Prostate gland (tissue), 2 donors: ENCODE data around the gene LAGE3. TPM values are rescaled to one million over a fixed set of nuclear protein-coding genes. Genes with fewer than 3 reads are reported as not detected.
"Not testable (repeated sequence)": the region's sequence is repeated elsewhere in the genome, so short reads cannot be mapped to it uniquely, and the experiment has no call there.

ENCODE experiments used
- DNase-seq: peaks from one replicate; pipeline ENCODE4 v3.0.0-alpha.2; 2019; ENCODE audit warnings: low spot score
- H3K27ac ChIP-seq, 2 donors: fragments of 200-600 bp; sonication (generic); 2 replicates each; pipeline ENCODE4 v1.5.1; 2017 to 2019
- H3K27me3 ChIP-seq: fragments of 200-600 bp; sonication (generic); replicated peaks from 2 replicates; pipeline ENCODE4 v1.5.1; 2019; ENCODE audit not compliant: insufficient read depth
- H3K36me3 ChIP-seq, 2 donors: fragments of 200-600 bp; sonication (generic); 1 replicate in 1 of 2; 2 replicates in 1 of 2; pipeline versions ENCODE4 v1.5.1 to v1.8.1; 2017 to 2019
- H3K4me1 ChIP-seq: fragments of 200-600 bp; sonication (generic); replicated peaks from 2 replicates; pipeline ENCODE4 v1.5.1; 2019
- H3K4me3 ChIP-seq, 2 donors: fragments of 200-600 bp; sonication (generic); 2 replicates each; pipeline ENCODE4 v1.5.1; 2017 to 2019
- H3K9me3 ChIP-seq: fragments of 200-600 bp; sonication (generic); 2 replicates; pipeline ENCODE4 v1.5.1; 2017
- POLR2A ChIP-seq: fragments of 450-650 bp; IDR thresholded peaks from one replicate; pipeline ENCODE4 v1.6.1; 2016; ENCODE audit warnings: antibody characterized with exemption, mild to moderate bottlenecking
- POLR2AphosphoS5 ChIP-seq: sonication (generic); formaldehyde crosslinking; IDR thresholded peaks from one replicate; pipeline ENCODE4 v1.6.1; 2017; ENCODE audit warnings: antibody characterized with exemption
- WGBS: methylation state at CpG from one replicate; pipeline ENCODE4 v1.1.5; 2018; 5-methylcytosine and 5-hydroxymethylcytosine counted together
- intact Hi-C: fragments of 100-400 bp; cut with DNase I; formaldehyde crosslinking; loops from one replicate; pipeline ENCODE4 v1.14.2; 2022
- total RNA-seq, 2 donors: library from RNA; depleted of rRNA; stranded (reverse); fragments of >200 nt; gene quantifications; one replicate each; pipeline ENCODE4 v1.1.0, GENCODE V29; 2016
- TF ChIP-seq, protein P1 (sequence below), 4 experiments: fragments of 200-600 bp in 2 of 4; fragments of 450-650 bp in 2 of 4; sonication (generic) in 2 of 4; IDR thresholded peaks; 1 replicate in 3 of 4; 2 replicates in 1 of 4; pipeline ENCODE4 v1.5.1; 2016 to 2019; ENCODE audit warnings: antibody characterized with exemption in 4 of 4, mild to moderate bottlenecking in 2 of 4, moderate library complexity in 2 of 4

The LAGE3 gene
- total RNA-seq, 2 donors from 2014 or later, result 39.1 to 44.2 TPM

GRCh38 chrX:154506483-154507332, 27.6 kb upstream of the LAGE3 start:
- intact Hi-C loops, result no loop called here
- H3K27ac ChIP-seq, result no peak overlapping the region
- WGBS, result 94% methylated on average over 18 of the region's 37 CpGs
- no peak overlapping the region for H3K4me3 ChIP-seq
- H3K36me3 ChIP-seq, result no peaks in the 10 kb centered on the region
- TF ChIP-seq, protein P1, sequence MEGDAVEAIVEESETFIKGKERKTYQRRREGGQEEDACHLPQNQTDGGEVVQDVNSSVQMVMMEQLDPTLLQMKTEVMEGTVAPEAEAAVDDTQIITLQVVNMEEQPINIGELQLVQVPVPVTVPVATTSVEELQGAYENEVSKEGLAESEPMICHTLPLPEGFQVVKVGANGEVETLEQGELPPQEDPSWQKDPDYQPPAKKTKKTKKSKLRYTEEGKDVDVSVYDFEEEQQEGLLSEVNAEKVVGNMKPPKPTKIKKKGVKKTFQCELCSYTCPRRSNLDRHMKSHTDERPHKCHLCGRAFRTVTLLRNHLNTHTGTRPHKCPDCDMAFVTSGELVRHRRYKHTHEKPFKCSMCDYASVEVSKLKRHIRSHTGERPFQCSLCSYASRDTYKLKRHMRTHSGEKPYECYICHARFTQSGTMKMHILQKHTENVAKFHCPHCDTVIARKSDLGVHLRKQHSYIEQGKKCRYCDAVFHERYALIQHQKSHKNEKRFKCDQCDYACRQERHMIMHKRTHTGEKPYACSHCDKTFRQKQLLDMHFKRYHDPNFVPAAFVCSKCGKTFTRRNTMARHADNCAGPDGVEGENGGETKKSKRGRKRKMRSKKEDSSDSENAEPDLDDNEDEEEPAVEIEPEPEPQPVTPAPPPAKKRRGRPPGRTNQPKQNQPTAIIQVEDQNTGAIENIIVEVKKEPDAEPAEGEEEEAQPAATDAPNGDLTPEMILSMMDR (IDR thresholded peaks at IDR 0.05), result no peak
- TF ChIP-seq POLR2A (no peak), POLR2AphosphoS5 (no peak)
- no peaks in the 10 kb centered on the region for H3K9me3 ChIP-seq
- H3K4me1 ChIP-seq, result no peaks in the 10 kb centered on the region
- no peaks in the 10 kb centered on the region for H3K27me3 ChIP-seq
- no peak for DNase-seq

GRCh38 chrX:154505734-154506133, 26.7 kb upstream of the LAGE3 start:
- Histone ChIP-seq H3K9me3 (no peaks in the 10 kb centered on the region), H3K4me1 (no peaks in the 10 kb centered on the region), H3K27ac (no peak overlapping the region), H3K4me3 (no peak overlapping the region), H3K36me3 (no peaks in the 10 kb centered on the region), H3K27me3 (no peaks in the 10 kb centered on the region)
- intact Hi-C loops, result no loop called here
- WGBS, result 64% methylated on average over 7 of the region's 12 CpGs
- DNase-seq, result no peak
- TF ChIP-seq POLR2A (no peak), POLR2AphosphoS5 (no peak)
- TF ChIP-seq, protein P1 (IDR thresholded peaks at IDR 0.05), result no peak

DNA sequence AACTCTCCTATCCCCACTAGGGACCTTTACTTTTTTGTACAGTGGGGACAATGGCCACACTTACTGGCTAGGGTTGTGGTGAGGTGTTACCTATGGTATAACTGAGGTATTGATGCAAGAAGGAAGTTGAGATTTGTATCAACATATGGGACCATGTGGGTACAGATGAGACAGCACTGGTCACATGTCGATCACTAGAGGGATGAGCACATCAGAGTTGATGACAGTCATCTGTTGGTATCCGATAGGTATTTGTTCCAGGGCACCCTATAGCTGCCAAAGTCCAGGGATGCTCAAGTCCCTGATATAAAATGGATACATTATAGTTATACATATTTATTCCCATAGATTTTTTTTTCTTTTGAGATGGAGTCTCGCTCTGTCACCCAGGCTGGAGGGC, 23.9 kb upstream of the LAGE3 start:
- no peaks in the 10 kb centered on the region for H3K36me3 ChIP-seq
- no peak overlapping the region for H3K4me3 ChIP-seq
- DNase-seq, result no peak
- H3K27ac ChIP-seq, result no peak overlapping the region
- 92% methylated on average over 3 of the region's 3 CpGs for WGBS
- intact Hi-C loops, result no loop called here
- no peaks in the 10 kb centered on the region for H3K27me3 ChIP-seq
- no peaks in the 10 kb centered on the region for H3K4me1 ChIP-seq
- TF ChIP-seq POLR2AphosphoS5 (no peak), POLR2A (no peak)
- TF ChIP-seq, protein P1 (IDR thresholded peaks at IDR 0.05), result no peak
- H3K9me3 ChIP-seq, result no peaks in the 10 kb centered on the region

DNA sequence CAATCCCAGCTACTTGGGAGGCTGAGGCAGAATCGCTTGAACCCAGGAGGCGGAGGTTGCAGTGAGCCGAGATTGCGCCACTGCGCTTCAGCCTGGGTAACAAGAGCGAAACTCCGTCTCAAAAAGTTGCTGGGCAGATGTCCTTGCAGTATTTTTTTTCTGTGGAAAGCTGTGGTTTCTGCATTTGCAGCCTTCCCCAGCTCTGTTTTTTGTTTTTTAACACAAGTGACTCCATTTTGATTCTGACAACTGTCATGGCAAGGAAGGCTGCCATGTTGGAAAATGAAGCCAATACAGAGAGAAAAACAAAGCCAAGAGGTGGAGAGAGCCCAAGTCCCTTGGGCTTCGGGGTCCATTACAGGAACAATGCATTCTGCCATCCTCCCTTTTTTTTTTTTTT, 23.0 kb upstream of the LAGE3 start:
- intact Hi-C loops, result no loop called here
- no peak for TF ChIP-seq POLR2AphosphoS5
- TF ChIP-seq, protein P1 (IDR thresholded peaks at IDR 0.05), result no peak
- no peak for TF ChIP-seq POLR2A
- Histone ChIP-seq H3K4me1 (no peaks in the 10 kb centered on the region), H3K27ac (no peak overlapping the region), H3K27me3 (no peaks in the 10 kb centered on the region), H3K4me3 (no peak overlapping the region), H3K9me3 (no peaks in the 10 kb centered on the region), H3K36me3 (no peaks in the 10 kb centered on the region)
- DNase-seq, result no peak
- WGBS, result 100% methylated on average over 8 of the region's 8 CpGs

GRCh38 chrX:154501423-154501822, 22.3 kb upstream of the LAGE3 start:
- H3K4me3 ChIP-seq, intact Hi-C loops, H3K27me3 ChIP-seq, H3K9me3 ChIP-seq, H3K4me1 ChIP-seq, DNase-seq, H3K27ac ChIP-seq, H3K36me3 ChIP-seq: not testable (repeated sequence)
- 83% methylated on average over 7 of the region's 7 CpGs for WGBS

GRCh38 chrX:154496591-154497137, 17.6 kb upstream of the LAGE3 start:
- 72% methylated on average over 4 of the region's 4 CpGs for WGBS
- H3K27ac ChIP-seq, H3K9me3 ChIP-seq, DNase-seq, H3K27me3 ChIP-seq, H3K36me3 ChIP-seq, intact Hi-C loops, H3K4me3 ChIP-seq, H3K4me1 ChIP-seq: not testable (repeated sequence)
